ENCODE results near the gene ESRRA. TPM values are rescaled to one million over a fixed set of nuclear protein-coding genes. Genes with fewer than 3 reads are reported as not detected.

Gene ESRRA
- total and polyA plus RNA-seq, 9 of the 15 experiments (the other 6 are each of a cell fraction or from before 2014, with no cell fraction given) = 0.27 to 89.7 (median 23.7) TPM

- no peak for TF ChIP-seq PYGO2 (tag; IDR thresholded peaks at IDR 0.05)
- TF ChIP-seq ZNF23 (CRISPR knock-in tag; IDR thresholded peaks at IDR 0.05) = no peak
- TF ChIP-seq RBBP5 (IDR thresholded peaks at IDR 0.05; ENCODE audit: borderline replicate concordance, insufficient read depth, low read length, poor library complexity, severe bottlenecking) = no peak
- no peak for TF ChIP-seq NCOA1 (IDR thresholded peaks at IDR 0.05; ENCODE audit: low read depth)
- TF ChIP-seq YY1 (IDR thresholded peaks at IDR 0.05; ENCODE audit: borderline replicate concordance in 1 of 3, control insufficient read depth in 1 of 3, extremely low read depth in 1 of 3, insufficient read depth in 3 of 3, insufficient read length in 1 of 3, insufficient replicate concordance in 2 of 3, low read depth in 1 of 3, low read length in 2 of 3) = no peak
Observed at GRCh38 chr11:64312947-64313346, 7.6 kb downstream of the ESRRA start (continued).

GRCh38 chr11:64313491-64314145, 8.3 kb downstream of the ESRRA start:
- ATAC-seq (no peak), FAIRE-seq (no peak), DNase-seq (ENCODE audit: extremely low read depth in 1 of 4, low spot score in 3 of 4) (peak in 2 of 4 experiments; percentile 25 to 35)
- no peaks in the 10 kb centered on the region for H3K9me3 ChIP-seq (replicated peaks; ENCODE audit: control insufficient read depth, insufficient read depth, low read depth, low read length)
- H3K27ac ChIP-seq (ENCODE audit: extremely low read depth, low read depth, low read length) = no peak overlapping the region
- intact Hi-C loops (cut with micrococcal nuclease) = no loop called here
- H3K4me3 ChIP-seq = no peak overlapping the region
- no peaks in the 10 kb centered on the region; the same call in 1 of the 2 replicates for H4K20me1 ChIP-seq (replicated peaks; ENCODE audit: control insufficient read depth, insufficient read depth, low read length)
- no TSS peak for BruUV-seq (replicated peaks)
- 92% methylated on average over 10 of the region's 18 CpGs for WGBS (ENCODE audit: insufficient coverage, low coverage, missing lambda C conversion rate)
- peaks cover 62% of the 10 kb centered on the region for H3K36me3 ChIP-seq (ENCODE audit: control insufficient read depth, insufficient read depth, low read length)
- ChIA-PET CTCF (ENCODE audit: low intra/inter-chr PET ratio) (no interaction called here), POLR2A (interaction anchor here (0.6 to 1.0 kb wide), 3 partner anchors 9 to 262 kb away, joined by 3 to 4 read pairs (median 4); no protein-coding TSS in a partner anchor)
- no peaks in the 10 kb centered on the region for H3K9me1 ChIP-seq (ENCODE audit: control insufficient read depth, insufficient read depth, low read length)
- H2AFZ ChIP-seq (ENCODE audit: low read depth, low read length) = no peak overlapping the region
- no peak overlapping the region for H3K4me2 ChIP-seq (ENCODE audit: insufficient read depth, low read length)
- H3K79me2 ChIP-seq (ENCODE audit: control insufficient read depth, insufficient read depth, low read length) = peaks cover 49% of the 10 kb centered on the region
- H3K4me1 ChIP-seq (replicated peaks in 1 of 2; ENCODE audit: control insufficient read depth in 2 of 2, insufficient read depth in 2 of 2, low read length in 2 of 2) = peaks cover 0 to 54% of the 10 kb centered on the region in 2 experiments; a peak in 3 of 5 replicates
- in situ Hi-C loops (cut with MboI) = no loop called here
- peak overlapping the region in 1 of 2 experiments; percentile 32; a peak in 2 of 4 replicates for H3K9ac ChIP-seq (ENCODE audit: insufficient read depth in 1 of 2, low read depth in 2 of 2, low read length in 2 of 2)
- no peaks in the 10 kb centered on the region for H3K27me3 ChIP-seq (ENCODE audit: control insufficient read depth in 2 of 2, insufficient read depth in 2 of 2, low read length in 2 of 2)
- TF ChIP-seq ESRRA (IDR thresholded peaks at IDR 0.05; ENCODE audit: borderline replicate concordance, low read depth) = no peak
- no peak for TF ChIP-seq TBP (optimal IDR thresholded peaks at IDR 0.05; ENCODE audit: low read depth, low read length)
- TF ChIP-seq TFAP4 (CRISPR knock-in tag; IDR thresholded peaks at IDR 0.05; ENCODE audit: borderline replicate concordance) = 0 out of 2 replicates have a peak, but pooled peaks have one; percentile 6
- no peak for TF ChIP-seq NR2F6 (CRISPR knock-in tag; IDR thresholded peaks at IDR 0.05)
- no peak for TF ChIP-seq ZNF165 (CRISPR knock-in tag; IDR thresholded peaks at IDR 0.05; ENCODE audit: borderline replicate concordance)
- no peak for TF ChIP-seq GTF2B (IDR thresholded peaks at IDR 0.05; ENCODE audit: extremely low read depth, insufficient read length)
- no peak for TF ChIP-seq VEZF1 (CRISPR knock-in tag; IDR thresholded peaks at IDR 0.05)
- TF ChIP-seq SLC30A9 (CRISPR knock-in tag; IDR thresholded peaks at IDR 0.05) = no peak
- no peak for TF ChIP-seq HBP1 (CRISPR knock-in tag; IDR thresholded peaks at IDR 0.05)
